Endodermal cell (in vitro differentiated cells): ENCODE results near the gene TACC2. TPM values are rescaled to one million over a fixed set of nuclear protein-coding genes. Genes with fewer than 3 reads are reported as not detected.

Experiments
- DNase-seq: peaks from one replicate; pipeline ENCODE4 v3.0.0-alpha.2; 2017
- H3K27ac ChIP-seq: 2 replicates; pipeline ENCODE4 v1.5.1; 2013; ENCODE audit warnings: mild to moderate bottlenecking, low read depth, low read length, moderate library complexity
- H3K27me3 ChIP-seq: 2 replicates; pipeline ENCODE4 v1.6.1; 2013; ENCODE audit warnings: mild to moderate bottlenecking, low read length, moderate library complexity; ENCODE audit not compliant: insufficient read depth, control insufficient read depth, poor library complexity, severe bottlenecking
- H3K36me3 ChIP-seq: 2 replicates; pipeline ENCODE4 v1.7.0; 2013; ENCODE audit warnings: mild to moderate bottlenecking, low read length, moderate library complexity; ENCODE audit not compliant: control insufficient read depth, insufficient read depth
- H3K4me1 ChIP-seq: one replicate; pipeline ENCODE4 v1.7.0; 2013; ENCODE audit warnings: low read length; ENCODE audit not compliant: control insufficient read depth, insufficient read depth
- H3K4me3 ChIP-seq: 2 replicates; pipeline ENCODE4 v1.5.1; 2013; ENCODE audit warnings: mild to moderate bottlenecking, low read length, moderate library complexity
- H3K9ac ChIP-seq: 2 replicates; pipeline ENCODE4 v1.6.1; 2013; ENCODE audit warnings: mild to moderate bottlenecking, low read length, moderate library complexity; ENCODE audit not compliant: poor library complexity, severe bottlenecking; ENCODE audit errors: extremely low read depth
- H3K9me3 ChIP-seq: 2 replicates; pipeline ENCODE4 v1.6.1; 2013; ENCODE audit warnings: mild to moderate bottlenecking, low read length, moderate library complexity; ENCODE audit not compliant: control insufficient read depth
- H3K27ac Mint-ChIP-seq: 2 replicates; pipeline ENCODE4 v1.8.0; 2020; ENCODE audit warnings: mixed read lengths
- H3K27me3 Mint-ChIP-seq: 2 replicates; pipeline ENCODE4 v1.8.0; 2021; ENCODE audit warnings: mild to moderate bottlenecking, mixed read lengths; ENCODE audit not compliant: insufficient read depth
- H3K36me3 Mint-ChIP-seq: 2 replicates; pipeline ENCODE4 v1.8.0; 2020; ENCODE audit warnings: low read depth, mixed read lengths
- H3K4me1 Mint-ChIP-seq: 2 replicates; pipeline ENCODE4 v1.8.0; 2020; ENCODE audit warnings: mixed read lengths
- H3K4me3 Mint-ChIP-seq: 2 replicates; pipeline ENCODE4 v1.8.0; 2020; ENCODE audit warnings: mild to moderate bottlenecking, moderate library complexity, mixed read lengths
- H3K9me3 Mint-ChIP-seq: 2 replicates; pipeline ENCODE4 v1.8.0; 2020; ENCODE audit warnings: mild to moderate bottlenecking, mixed read lengths
- WGBS, 2 experiments: methylation state at CpG; one replicate each; pipeline versions ENCODE4 v1.1.5 to v1.1.7; 2013; ENCODE audit warnings: missing lambda C conversion rate in 2 of 2, mixed read lengths in 1 of 2; ENCODE audit not compliant: insufficient coverage in 1 of 2, insufficient read length in 1 of 2; 5-methylcytosine and 5-hydroxymethylcytosine counted together
- total RNA-seq, 2 donors: library from RNA; stranded (reverse); fragmentation: NEBNext Ultra II Directional in 1 of 2; extraction: Animal tissue kit (Norgen Biotek cat#: 25700) in 1 of 2; gene quantifications; 2 replicates in 1 of 2; 3 replicates in 1 of 2; pipeline ENCODE4 v1.2.1, GENCODE V29; 2021
- TF ChIP-seq, protein P1 (sequence below): fragments of 200-600 bp; sonication (generic); conservative IDR thresholded peaks from 2 replicates; pipeline ENCODE4 v1.5.0; 2021; ENCODE audit warnings: antibody characterized with exemption, mild to moderate bottlenecking

The TACC2 gene
- total RNA-seq, 2 donors from 2014 or later: 24.5 to 34.1 TPM

DNA sequence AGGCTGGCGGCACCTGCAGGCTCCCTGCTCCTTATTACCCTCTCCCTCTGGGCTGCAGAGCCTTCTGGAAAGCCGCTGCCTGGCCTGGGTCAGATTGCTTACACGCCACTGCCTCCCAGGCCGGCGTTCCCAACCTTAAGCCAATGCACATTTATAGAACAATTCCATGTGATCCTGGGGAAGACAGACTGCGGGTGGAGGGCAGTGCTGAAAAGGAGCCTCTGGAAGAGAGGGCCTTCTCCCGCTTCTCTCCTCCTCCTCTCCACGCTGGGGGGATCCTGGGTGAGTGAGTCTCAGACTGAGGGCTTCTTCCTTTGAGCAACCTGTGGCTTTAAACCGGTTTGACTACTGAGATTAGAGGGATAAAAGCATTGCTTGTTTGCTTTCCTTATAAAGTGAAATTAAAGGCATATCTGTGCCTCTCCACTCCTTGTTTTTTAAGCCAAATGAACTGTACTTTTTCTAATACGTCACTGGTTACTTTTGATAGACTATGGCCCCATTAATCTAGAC lies 5.5 kb downstream of the TACC2 start:
- Mint-ChIP-seq H3K4me3 (no peak overlapping the region), H3K27me3 (peaks cover 2% of the 10 kb centered on the region), H3K9me3 (peaks cover 3% of the 10 kb centered on the region), H3K36me3 (no peaks in the 10 kb centered on the region), H3K27ac (peak overlapping the region; percentile 76), H3K4me1 (peaks cover 24% of the 10 kb centered on the region)
- no peaks in the 10 kb centered on the region for H3K27me3 ChIP-seq
- no peak overlapping the region for H3K27ac ChIP-seq
- DNase-seq: peak; percentile 79
- peaks cover 5% of the 10 kb centered on the region for H3K4me1 ChIP-seq
- H3K4me3 ChIP-seq: no peak overlapping the region
- H3K36me3 ChIP-seq: no peaks in the 10 kb centered on the region
- TF ChIP-seq, protein P1, sequence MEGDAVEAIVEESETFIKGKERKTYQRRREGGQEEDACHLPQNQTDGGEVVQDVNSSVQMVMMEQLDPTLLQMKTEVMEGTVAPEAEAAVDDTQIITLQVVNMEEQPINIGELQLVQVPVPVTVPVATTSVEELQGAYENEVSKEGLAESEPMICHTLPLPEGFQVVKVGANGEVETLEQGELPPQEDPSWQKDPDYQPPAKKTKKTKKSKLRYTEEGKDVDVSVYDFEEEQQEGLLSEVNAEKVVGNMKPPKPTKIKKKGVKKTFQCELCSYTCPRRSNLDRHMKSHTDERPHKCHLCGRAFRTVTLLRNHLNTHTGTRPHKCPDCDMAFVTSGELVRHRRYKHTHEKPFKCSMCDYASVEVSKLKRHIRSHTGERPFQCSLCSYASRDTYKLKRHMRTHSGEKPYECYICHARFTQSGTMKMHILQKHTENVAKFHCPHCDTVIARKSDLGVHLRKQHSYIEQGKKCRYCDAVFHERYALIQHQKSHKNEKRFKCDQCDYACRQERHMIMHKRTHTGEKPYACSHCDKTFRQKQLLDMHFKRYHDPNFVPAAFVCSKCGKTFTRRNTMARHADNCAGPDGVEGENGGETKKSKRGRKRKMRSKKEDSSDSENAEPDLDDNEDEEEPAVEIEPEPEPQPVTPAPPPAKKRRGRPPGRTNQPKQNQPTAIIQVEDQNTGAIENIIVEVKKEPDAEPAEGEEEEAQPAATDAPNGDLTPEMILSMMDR: no peak
- H3K9ac ChIP-seq: no peak overlapping the region
- no peaks in the 10 kb centered on the region for H3K9me3 ChIP-seq
- WGBS, 2 experiments: 56 to 72% methylated on average over 3 to 10 of the region's 10 CpGs

DNA sequence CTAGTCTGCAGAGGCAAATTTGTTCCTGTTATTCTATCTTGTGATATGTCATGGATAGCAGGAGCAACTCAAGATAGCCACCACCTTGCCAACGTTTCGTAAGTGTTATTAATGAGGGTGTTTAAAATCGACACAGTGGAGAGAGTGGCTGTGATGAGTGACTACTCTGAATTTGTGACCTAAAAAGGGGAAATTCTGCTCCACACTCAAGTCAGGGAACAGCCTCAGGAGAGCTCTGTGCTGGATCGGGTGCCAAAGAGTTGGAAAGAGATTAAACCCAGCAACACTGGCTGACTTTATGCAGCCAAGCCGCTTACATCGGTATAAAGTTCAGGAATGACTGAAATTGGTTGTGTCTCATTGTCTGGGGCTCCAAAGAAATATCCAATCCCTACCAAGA lies 9.5 kb downstream of the TACC2 start:
- 82 to 92% methylated on average over 4 to 6 of the region's 6 CpGs for WGBS, 2 experiments
- Histone ChIP-seq H3K27me3 (no peaks in the 10 kb centered on the region), H3K4me3 (no peak overlapping the region), H3K9me3 (peaks cover 20% of the 10 kb centered on the region), H3K36me3 (no peaks in the 10 kb centered on the region), H3K27ac (no peak overlapping the region), H3K9ac (no peak overlapping the region), H3K4me1 (peaks cover 5% of the 10 kb centered on the region)
- H3K4me3 Mint-ChIP-seq: no peak overlapping the region
- peaks cover 2% of the 10 kb centered on the region for H3K27me3 Mint-ChIP-seq
- no peak overlapping the region for H3K27ac Mint-ChIP-seq
- H3K9me3 Mint-ChIP-seq: peaks cover 29% of the 10 kb centered on the region
- no peak for DNase-seq
- no peaks in the 10 kb centered on the region for H3K36me3 Mint-ChIP-seq
- TF ChIP-seq, protein P1: no peak
- peaks cover 24% of the 10 kb centered on the region for H3K4me1 Mint-ChIP-seq

DNA sequence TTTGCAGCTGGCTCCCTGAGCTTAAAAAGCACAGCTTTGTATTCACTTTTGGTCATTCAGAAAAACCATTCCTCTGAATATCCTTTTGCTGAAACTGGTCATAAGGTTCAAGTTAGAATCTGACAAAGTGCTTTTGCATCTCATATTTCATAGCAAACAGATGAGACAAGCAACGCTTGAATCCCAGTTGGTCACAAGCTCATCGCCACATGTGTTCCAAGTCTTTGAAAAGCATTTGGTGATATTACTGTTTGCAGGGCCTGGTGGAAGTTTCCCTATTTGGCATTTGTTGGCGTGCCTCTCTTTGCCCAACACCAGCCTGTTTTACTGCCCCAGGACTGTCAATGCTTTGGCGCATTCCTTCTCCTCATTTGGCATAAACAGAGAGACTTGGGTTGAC lies 10.3 kb downstream of the TACC2 start:
- no peak for DNase-seq
- Histone ChIP-seq H3K9me3 (peaks cover 20% of the 10 kb centered on the region), H3K27ac (no peak overlapping the region), H3K9ac (no peak overlapping the region), H3K36me3 (no peaks in the 10 kb centered on the region), H3K4me1 (peaks cover 4% of the 10 kb centered on the region), H3K4me3 (no peak overlapping the region), H3K27me3 (no peaks in the 10 kb centered on the region)
- Mint-ChIP-seq H3K4me1 (peaks cover 16% of the 10 kb centered on the region), H3K4me3 (no peak overlapping the region), H3K27me3 (peaks cover 2% of the 10 kb centered on the region), H3K27ac (no peak overlapping the region), H3K36me3 (peaks cover under 1% of the 10 kb centered on the region), H3K9me3 (peaks cover 32% of the 10 kb centered on the region)
- TF ChIP-seq, protein P1: no peak
- WGBS, 2 experiments: 94 to 100% methylated on average over 4 of the region's 4 CpGs
